ENCODE results near the gene RBBP8NL. TPM values are rescaled to one million over a fixed set of nuclear protein-coding genes. Genes with fewer than 3 reads are reported as not detected.

The RBBP8NL gene
- total and polyA plus RNA-seq, 12 donors: not detected

- H3K4me1 ChIP-seq (replicated peaks in 1 of 2): peaks cover 0 to 2% of the 10 kb centered on the region in 2 donors
- TF ChIP-seq POLR2A (IDR thresholded peaks at IDR 0.05) (no peak), CTCF (IDR thresholded peaks at IDR 0.05) (no peak)
- no peaks in the 10 kb centered on the region for H3K9me3 ChIP-seq (replicated peaks in 1 of 3)
- no peak for DNase-seq
- WGBS, 4 donors: 84 to 92% (median 88%) methylated on average over 5 to 10 of the region's 10 CpGs
- H3K27me3 ChIP-seq: no peaks in the 10 kb centered on the region
- intact Hi-C loops (cut with DNase I): no loop called here
- H3K36me3 ChIP-seq (replicated peaks in 1 of 2): no peaks in the 10 kb centered on the region
- no peak overlapping the region for H3K27ac ChIP-seq
- no peak overlapping the region for H3K4me3 ChIP-seq
Observed at GRCh38 chr20:62400541-62400940, 26.8 kb downstream of the RBBP8NL start.

GRCh38 chr20:62400021-62400420 is 27.3 kb downstream of the RBBP8NL start:
- H3K27me3 ChIP-seq: no peaks in the 10 kb centered on the region
- no peaks in the 10 kb centered on the region for H3K9me3 ChIP-seq (replicated peaks in 1 of 3)
- TF ChIP-seq CTCF (IDR thresholded peaks at IDR 0.05): no peak
- no peak for TF ChIP-seq POLR2A (IDR thresholded peaks at IDR 0.05)
- H3K27ac ChIP-seq: no peak overlapping the region
- H3K36me3 ChIP-seq (replicated peaks in 1 of 2): no peaks in the 10 kb centered on the region
- intact Hi-C loops (cut with DNase I): no loop called here
- DNase-seq: no peak
- WGBS, 4 donors: 87 to 91% (median 91%) methylated on average over 6 to 7 of the region's 7 CpGs
- H3K4me1 ChIP-seq (replicated peaks in 1 of 2): no peaks in the 10 kb centered on the region
- H3K4me3 ChIP-seq: no peak overlapping the region

- Histone ChIP-seq H3K4me1 (replicated peaks in 1 of 2) (no peaks in the 10 kb centered on the region), H3K9me3 (replicated peaks in 1 of 3) (no peaks in the 10 kb centered on the region), H3K27ac (no peak overlapping the region), H3K4me3 (no peak overlapping the region), H3K27me3 (no peaks in the 10 kb centered on the region), H3K36me3 (replicated peaks in 1 of 2) (no peaks in the 10 kb centered on the region)
- TF ChIP-seq POLR2A (IDR thresholded peaks at IDR 0.05) (no peak), CTCF (IDR thresholded peaks at IDR 0.05) (no peak)
- DNase-seq: no peak
- intact Hi-C loops (cut with DNase I): loop anchor here in 1 of 2 donors (10.0 kb wide), 1 partner anchor 217 kb away; no protein-coding TSS in a partner anchor
- WGBS, 4 donors: 91 to 94% (median 93%) methylated on average over 16 to 19 of the region's 19 CpGs
Observed at GRCh38 chr20:62398120-62398821, 29.1 kb downstream of the RBBP8NL start.

GRCh38 chr20:62396367-62397239 is 30.7 kb downstream of the RBBP8NL start:
- H3K36me3 ChIP-seq (replicated peaks in 1 of 2): no peaks in the 10 kb centered on the region
- 88 to 94% (median 91%) methylated on average over 23 to 35 of the region's 35 CpGs for WGBS, 4 donors

More at GRCh38 chr20:62396367-62397239, 30.7 kb downstream of the RBBP8NL start:
- no peak overlapping the region for H3K27ac ChIP-seq
- no peak for DNase-seq
- no peaks in the 10 kb centered on the region for H3K4me1 ChIP-seq (replicated peaks in 1 of 2)
- TF ChIP-seq CTCF (IDR thresholded peaks at IDR 0.05) (no peak), POLR2A (IDR thresholded peaks at IDR 0.05) (no peak)
- intact Hi-C loops (cut with DNase I): loop anchor here in 1 of 2 donors (10.0 kb wide), 1 partner anchor 218 kb away; no protein-coding TSS in a partner anchor
- no peaks in the 10 kb centered on the region for H3K27me3 ChIP-seq
- H3K4me3 ChIP-seq: no peak overlapping the region
- no peaks in the 10 kb centered on the region for H3K9me3 ChIP-seq (replicated peaks in 1 of 3)

All from adrenal gland (tissue), 12 donors.